ENCODE measurements around the gene PSG2. TPM values are rescaled to one million over a fixed set of nuclear protein-coding genes. Genes with fewer than 3 reads are reported as not detected.
"Not testable (repeated sequence)": the region's sequence is repeated elsewhere in the genome, so short reads cannot be mapped to it uniquely, and the experiment has no call there.

The PSG2 gene
- total and polyA plus RNA-seq, 2 donors (not counting 3 experiments of a cell fraction or from before 2014, with no cell fraction given), result not detected

GRCh38 chr19:43078311-43078710, 4.2 kb downstream of the PSG2 start:
- BruUV-seq (replicated peaks), result no TSS peak
- H3K4me1 ChIP-seq (ENCODE audit: control insufficient read depth, extremely low read depth, insufficient read depth, low read length), result no peaks in the 10 kb centered on the region
- H3K79me2 ChIP-seq (ENCODE audit: control insufficient read depth, insufficient read depth, low read length), result no peaks in the 10 kb centered on the region
- dilution Hi-C loops (cut with MboI; ENCODE audit: extremely low pct_ligation_motif_present, low sequenced_read_pairs) (no loop called here), intact Hi-C loops (cut with micrococcal nuclease) (no loop called here)
- no peaks in the 10 kb centered on the region for H4K20me1 ChIP-seq (replicated peaks; ENCODE audit: control insufficient read depth, extremely low read depth, insufficient read depth, low read length)
- FAIRE-seq (no peak), DNase-seq (ENCODE audit: low read depth, low spot score) (no peak)
- no peaks in the 10 kb centered on the region for H3K27me3 ChIP-seq (ENCODE audit: control insufficient read depth in 2 of 2, insufficient read depth in 2 of 2, low read length in 2 of 2)
- no peaks in the 10 kb centered on the region for H3K9me3 ChIP-seq (replicated peaks; ENCODE audit: control insufficient read depth, insufficient read depth, low read length)
- H3K27ac ChIP-seq (ENCODE audit: insufficient read depth, low read depth, low read length), result no peak overlapping the region
- no peak overlapping the region for H3K4me3 ChIP-seq (replicated peaks in 1 of 3; ENCODE audit: insufficient read depth in 1 of 3, low read depth in 1 of 3, low read length in 3 of 3)
- no peaks in the 10 kb centered on the region for H3K9me1 ChIP-seq (replicated peaks; ENCODE audit: control insufficient read depth, extremely low read depth, insufficient read depth, low read length)
- TF ChIP-seq JUN (IDR thresholded peaks at IDR 0.05; ENCODE audit: borderline replicate concordance, insufficient read depth, insufficient read length, low read depth), result no peak
- no peak for TF ChIP-seq CTCF (IDR thresholded peaks at IDR 0.05; ENCODE audit: extremely low read depth in 1 of 2, insufficient read depth in 1 of 2, low read depth in 1 of 2, low read length in 2 of 2)
- TF ChIP-seq FOS (IDR thresholded peaks at IDR 0.05; ENCODE audit: borderline replicate concordance, insufficient read depth, low read length), result no peak
- TF ChIP-seq MYC (IDR thresholded peaks at IDR 0.05; ENCODE audit: low read depth, low read length), result no peak
- TF ChIP-seq GATA2 (IDR thresholded peaks at IDR 0.05; ENCODE audit: insufficient read depth, insufficient read length, low read depth, low read length), result no peak
- TF ChIP-seq POLR2A (IDR thresholded peaks at IDR 0.05; ENCODE audit: low read depth, low read length), result no peak
- no peak for TF ChIP-seq EZH2 (IDR thresholded peaks at IDR 0.05; ENCODE audit: borderline replicate concordance, low read depth, low read length, severe bottlenecking)
- no peak for TF ChIP-seq POLR2AphosphoS5 (IDR thresholded peaks at IDR 0.05; ENCODE audit: insufficient read depth, low read depth, low read length)
- TF ChIP-seq MAX (IDR thresholded peaks at IDR 0.05; ENCODE audit: insufficient read depth, insufficient read length), result no peak
- no peak overlapping the region for H3K9ac ChIP-seq (replicated peaks; ENCODE audit: extremely low read depth, insufficient read depth, low read length)
- H3K4me2 ChIP-seq (ENCODE audit: insufficient read depth, low read length), result no peak overlapping the region
- POLR2A ChIA-PET, result no interaction called here
- CTCF ChIA-PET, result no interaction called here
- H2AFZ ChIP-seq (ENCODE audit: low read depth, low read length), result no peak overlapping the region
- H3K36me3 ChIP-seq (ENCODE audit: control insufficient read depth in 2 of 2, extremely low read depth in 1 of 2, insufficient read depth in 2 of 2, low read length in 2 of 2), result no peaks in the 10 kb centered on the region

- CTCF ChIA-PET; H3K27me3 ChIP-seq (ENCODE audit: control insufficient read depth in 2 of 2, insufficient read depth in 2 of 2, low read length in 2 of 2); DNase-seq (ENCODE audit: low read depth, low spot score); H3K9me1 ChIP-seq (replicated peaks; ENCODE audit: control insufficient read depth, extremely low read depth, insufficient read depth, low read length); H2AFZ ChIP-seq (ENCODE audit: low read depth, low read length); BruUV-seq (replicated peaks); FAIRE-seq; H3K36me3 ChIP-seq (ENCODE audit: control insufficient read depth in 2 of 2, extremely low read depth in 1 of 2, insufficient read depth in 2 of 2, low read length in 2 of 2); H3K9ac ChIP-seq (replicated peaks; ENCODE audit: extremely low read depth, insufficient read depth, low read length); POLR2A ChIA-PET; H3K27ac ChIP-seq (ENCODE audit: insufficient read depth, low read depth, low read length); H3K4me1 ChIP-seq (ENCODE audit: control insufficient read depth, extremely low read depth, insufficient read depth, low read length); H3K9me3 ChIP-seq (replicated peaks; ENCODE audit: control insufficient read depth, insufficient read depth, low read length); H3K79me2 ChIP-seq (ENCODE audit: control insufficient read depth, insufficient read depth, low read length); dilution Hi-C loops (cut with MboI; ENCODE audit: extremely low pct_ligation_motif_present, low sequenced_read_pairs); H4K20me1 ChIP-seq (replicated peaks; ENCODE audit: control insufficient read depth, extremely low read depth, insufficient read depth, low read length); intact Hi-C loops (cut with micrococcal nuclease); H3K4me2 ChIP-seq (ENCODE audit: insufficient read depth, low read length); H3K4me3 ChIP-seq (replicated peaks in 1 of 3; ENCODE audit: insufficient read depth in 1 of 3, low read depth in 1 of 3, low read length in 3 of 3): not testable (repeated sequence)
Measured at GRCh38 chr19:43077881-43078280, 4.6 kb downstream of the PSG2 start.

GRCh38 chr19:43062418-43062817, 20.1 kb downstream of the PSG2 start:
- not testable (repeated sequence) for H3K79me2 ChIP-seq (ENCODE audit: control insufficient read depth, insufficient read depth, low read length)

More at GRCh38 chr19:43062418-43062817, 20.1 kb downstream of the PSG2 start:
- H3K9ac ChIP-seq (replicated peaks; ENCODE audit: extremely low read depth, insufficient read depth, low read length); H3K27me3 ChIP-seq (ENCODE audit: control insufficient read depth in 2 of 2, insufficient read depth in 2 of 2, low read length in 2 of 2); H3K27ac ChIP-seq (ENCODE audit: insufficient read depth, low read depth, low read length); POLR2A ChIA-PET; BruUV-seq (replicated peaks); H3K9me3 ChIP-seq (replicated peaks; ENCODE audit: control insufficient read depth, insufficient read depth, low read length); H3K4me3 ChIP-seq (replicated peaks in 1 of 3; ENCODE audit: insufficient read depth in 1 of 3, low read depth in 1 of 3, low read length in 3 of 3); FAIRE-seq; H2AFZ ChIP-seq (ENCODE audit: low read depth, low read length); intact Hi-C loops (cut with micrococcal nuclease); DNase-seq (ENCODE audit: low read depth, low spot score); H3K36me3 ChIP-seq (ENCODE audit: control insufficient read depth in 2 of 2, extremely low read depth in 1 of 2, insufficient read depth in 2 of 2, low read length in 2 of 2); H3K4me1 ChIP-seq (ENCODE audit: control insufficient read depth, extremely low read depth, insufficient read depth, low read length); H4K20me1 ChIP-seq (replicated peaks; ENCODE audit: control insufficient read depth, extremely low read depth, insufficient read depth, low read length); H3K9me1 ChIP-seq (replicated peaks; ENCODE audit: control insufficient read depth, extremely low read depth, insufficient read depth, low read length); CTCF ChIA-PET; dilution Hi-C loops (cut with MboI; ENCODE audit: extremely low pct_ligation_motif_present, low sequenced_read_pairs); H3K4me2 ChIP-seq (ENCODE audit: insufficient read depth, low read length): not testable (repeated sequence)
